Gastroesophageal sphincter (tissue), 3 donors: Measurements from ENCODE around the gene GTF2I.
"Not testable (repeated sequence)": the region's sequence is repeated elsewhere in the genome, so short reads cannot be mapped to it uniquely, and the experiment has no call there.

Source experiments
- EP300 ChIP-seq: sonication (generic); formaldehyde crosslinking; IDR thresholded peaks from one replicate; pipeline ENCODE4 v1.6.1; 2017; ENCODE audit warnings: antibody characterized with exemption, mild to moderate bottlenecking
- POLR2A ChIP-seq, 2 donors: fragments of 450-650 bp; IDR thresholded peaks; one replicate each; pipeline ENCODE4 v1.6.1; 2017; ENCODE audit warnings: antibody characterized with exemption in 2 of 2, mild to moderate bottlenecking in 2 of 2, moderate library complexity in 1 of 2
- POLR2AphosphoS5 ChIP-seq: sonication (generic); formaldehyde crosslinking; IDR thresholded peaks from one replicate; pipeline ENCODE4 v1.6.1; 2017; ENCODE audit warnings: antibody characterized with exemption
- TF ChIP-seq, protein P1 (sequence below), 4 experiments: fragments of 200-600 bp in 2 of 4; fragments of 450-650 bp in 2 of 4; sonication (generic) in 1 of 4; IDR thresholded peaks; one replicate each; pipeline ENCODE4 v1.5.1; 2017 to 2019; ENCODE audit warnings: antibody characterized with exemption in 4 of 4, mild to moderate bottlenecking in 2 of 4, moderate library complexity in 2 of 4

DNA sequence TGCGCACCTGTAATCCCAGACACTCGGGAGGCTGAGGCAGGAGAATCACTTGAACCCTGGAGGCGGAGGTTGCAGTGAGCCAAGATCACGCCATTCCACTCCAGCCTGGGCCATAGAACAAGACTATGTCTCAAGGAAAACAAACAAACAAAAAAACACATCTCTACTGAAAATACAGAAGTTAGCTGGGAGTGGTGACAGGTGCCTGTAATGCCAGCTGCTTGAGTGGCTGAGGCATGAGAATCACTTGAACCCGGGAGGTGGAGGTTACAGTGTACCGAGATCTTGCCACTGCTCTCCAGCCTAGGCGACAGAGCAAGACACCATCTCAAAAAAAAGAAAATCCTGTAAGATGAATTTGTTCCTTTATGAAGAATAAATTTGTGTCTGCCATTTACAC, 9.5 kb downstream of the GTF2I start:
- not testable (repeated sequence) for TF ChIP-seq POLR2A (IDR thresholded peaks at IDR 0.05); EP300; POLR2AphosphoS5
- TF ChIP-seq, protein P1, sequence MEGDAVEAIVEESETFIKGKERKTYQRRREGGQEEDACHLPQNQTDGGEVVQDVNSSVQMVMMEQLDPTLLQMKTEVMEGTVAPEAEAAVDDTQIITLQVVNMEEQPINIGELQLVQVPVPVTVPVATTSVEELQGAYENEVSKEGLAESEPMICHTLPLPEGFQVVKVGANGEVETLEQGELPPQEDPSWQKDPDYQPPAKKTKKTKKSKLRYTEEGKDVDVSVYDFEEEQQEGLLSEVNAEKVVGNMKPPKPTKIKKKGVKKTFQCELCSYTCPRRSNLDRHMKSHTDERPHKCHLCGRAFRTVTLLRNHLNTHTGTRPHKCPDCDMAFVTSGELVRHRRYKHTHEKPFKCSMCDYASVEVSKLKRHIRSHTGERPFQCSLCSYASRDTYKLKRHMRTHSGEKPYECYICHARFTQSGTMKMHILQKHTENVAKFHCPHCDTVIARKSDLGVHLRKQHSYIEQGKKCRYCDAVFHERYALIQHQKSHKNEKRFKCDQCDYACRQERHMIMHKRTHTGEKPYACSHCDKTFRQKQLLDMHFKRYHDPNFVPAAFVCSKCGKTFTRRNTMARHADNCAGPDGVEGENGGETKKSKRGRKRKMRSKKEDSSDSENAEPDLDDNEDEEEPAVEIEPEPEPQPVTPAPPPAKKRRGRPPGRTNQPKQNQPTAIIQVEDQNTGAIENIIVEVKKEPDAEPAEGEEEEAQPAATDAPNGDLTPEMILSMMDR (IDR thresholded peaks at IDR 0.05) = not testable (repeated sequence)
